A549 (cell line): ENCODE results near the gene SBNO2. TPM values are rescaled to one million over a fixed set of nuclear protein-coding genes. Genes with fewer than 3 reads are reported as not detected.
A peak's percentile ranks its signal among the peaks of the same experiment; 100 is the strongest.

ENCODE experiments used
- ATAC-seq, 2 experiments: fragments of 200-7000 bp in 1 of 2; fragments of >200 bp in 1 of 2; cut with Nextera tagmentation in 1 of 2; cut with Tn5 transposase in 1 of 2; 3 replicates each; pipeline versions ENCODE4 v1.8.0 to v1.9.1; 2018 to 2020; ENCODE audit warnings: mild to moderate bottlenecking in 1 of 2, moderate library complexity in 1 of 2
- CTCF ChIA-PET: fragments of 300-600 bp; sonication (Branson Sonifier 250); formaldehyde crosslinking; extraction: SDS; loops from one replicate; lab custom pipeline; 2021; ENCODE audit warnings: antibody characterized with exemption, inconsistent platforms; lab: Yijun Ruan, JAX
- POLR2A ChIA-PET: fragments of 350-600 bp; formaldehyde crosslinking; extraction: SDS; loops from one replicate; lab custom pipeline; 2021; ENCODE audit warnings: antibody characterized with exemption, inconsistent platforms; lab: Yijun Ruan, JAX
- DNase-seq, 2 experiments: peaks; one replicate each; pipeline versions ENCODE4 v3.0.0 to v3.0.0-alpha.2; 2011 to 2016; ENCODE audit warnings: low read depth in 1 of 2, low spot score in 1 of 2
- FAIRE-seq: peaks from 2 replicates; lab custom pipeline; 2011; peaks lifted over from hg19 to GRCh38; lab: Jason Lieb, UNC
- H3K27ac ChIP-seq, 2 experiments: fragments of >200 bp; sonication (Bioruptor Twin); formaldehyde crosslinking; 3 replicates each; pipeline ENCODE4 v1.5.1; 2016 to 2017
- H3K4me1 ChIP-seq: fragments of >200 bp; sonication (Bioruptor Twin); formaldehyde crosslinking; 3 replicates; pipeline ENCODE4 v1.6.1; 2016
- H3K4me2 ChIP-seq: fragments of >200 bp; sonication (Bioruptor Twin); formaldehyde crosslinking; 3 replicates; pipeline ENCODE4 v1.6.1; 2016
- H3K4me3 ChIP-seq: fragments of >200 bp; sonication (Bioruptor Twin); formaldehyde crosslinking; 3 replicates; pipeline ENCODE4 v1.5.1; 2016
- H3K9me3 ChIP-seq: fragments of >200 bp; sonication (Bioruptor Twin); formaldehyde crosslinking; 3 replicates; pipeline ENCODE4 v1.6.1; 2016
- CTCF ChIP-seq: fragments of >200 bp; sonication (Bioruptor Twin); formaldehyde crosslinking; IDR thresholded peaks from 3 replicates; pipeline ENCODE4 v1.5.1; 2016
- EHMT2 ChIP-seq: fragments of 200-600 bp; sonication (generic); IDR thresholded peaks from 2 replicates; pipeline ENCODE4 v1.6.1; 2016; ENCODE audit warnings: antibody characterized with exemption, low read depth, mild to moderate bottlenecking, moderate library complexity
- ESRRA ChIP-seq: fragments of 150-350 bp; IDR thresholded peaks from 2 replicates; pipeline ENCODE4 v1.6.1; 2014; ENCODE audit warnings: mild to moderate bottlenecking, low read length, borderline replicate concordance
- FOSB ChIP-seq: fragments of 250-450 bp; sonication (Bioruptor Pico); IDR thresholded peaks from 2 replicates; pipeline ENCODE4 v1.5.0; 2020; ENCODE audit warnings: mild to moderate bottlenecking, moderate library complexity
- HOXB13 ChIP-seq: fragments of 250-450 bp; sonication (Bioruptor Pico); IDR thresholded peaks from 2 replicates; pipeline ENCODE4 v1.5.0; 2020; ENCODE audit warnings: low read depth, mild to moderate bottlenecking, moderate library complexity
- JUNB ChIP-seq: fragments of >200 bp; sonication (Bioruptor Twin); formaldehyde crosslinking; IDR thresholded peaks from 2 replicates; pipeline ENCODE4 v1.6.1; 2016
- PHF8 ChIP-seq: fragments of 200-600 bp; sonication (generic); IDR thresholded peaks from 2 replicates; pipeline ENCODE4 v1.6.1; 2016; ENCODE audit warnings: low read depth, mild to moderate bottlenecking, antibody characterized with exemption, moderate library complexity, borderline replicate concordance
- POLR2A ChIP-seq: IDR thresholded peaks from 2 replicates; pipeline ENCODE4 v1.6.1; 2012; ENCODE audit warnings: mild to moderate bottlenecking, low read length
- POLR2AphosphoS2 ChIP-seq: conservative IDR thresholded peaks from 2 replicates; pipeline ENCODE4 v1.6.1; 2012; ENCODE audit warnings: low read length, improper control_type of control experiment, inconsistent platforms
- RAD21 ChIP-seq, 2 experiments: fragments of >200 bp in 1 of 2; sonication (Bioruptor Twin) in 1 of 2; formaldehyde crosslinking in 1 of 2; IDR thresholded peaks in 1 of 2; conservative IDR thresholded peaks in 1 of 2; 2 replicates in 1 of 2; 3 replicates in 1 of 2; pipeline ENCODE4 v1.6.1; 2012 to 2018; ENCODE audit warnings: inconsistent platforms in 1 of 2
- RARB ChIP-seq: fragments of 250-450 bp; sonication (Bioruptor Pico); IDR thresholded peaks from 2 replicates; pipeline ENCODE4 v1.8.0; 2021; ENCODE audit warnings: mild to moderate bottlenecking, moderate library complexity
- RCOR1 ChIP-seq: fragments of 150-350 bp; IDR thresholded peaks from 2 replicates; pipeline ENCODE4 v1.6.1; 2014; ENCODE audit warnings: antibody characterized with exemption, low read length, low read depth
- SMC3 ChIP-seq: fragments of >200 bp; sonication (Bioruptor Twin); formaldehyde crosslinking; IDR thresholded peaks from 3 replicates; pipeline ENCODE4 v1.6.1; 2018; ENCODE audit warnings: inconsistent platforms
- WGBS: methylation state at CpG from one replicate; pipeline ENCODE4 v1.1.6; 2017; ENCODE audit errors: missing lambda C conversion rate; 5-methylcytosine and 5-hydroxymethylcytosine counted together
- polyA plus RNA-seq, 4 experiments: library from polyadenylated mRNA; depleted of rRNA in 3 of 4; stranded (reverse); fragments of >200 nt; fragmentation: RNase III in 1 of 4; extraction: RNeasy Plus Mini Kit Qiagen cat#74134 plus additional on column Dnase treatment in 1 of 4; gene quantifications; 2 replicates in 3 of 4; 3 replicates in 1 of 4; pipeline ENCODE4 v1.2.3, GENCODE V29; 2011 to 2017
- TF ChIP-seq, protein P1 (sequence below): fragments of 250-450 bp; sonication (Bioruptor Pico); IDR thresholded peaks from 2 replicates; pipeline ENCODE4 v1.5.0; 2021; ENCODE audit warnings: mild to moderate bottlenecking, moderate library complexity, borderline replicate concordance

The SBNO2 gene
- polyA plus RNA-seq, 2 of the 4 experiments (the other 2 are of a cell fraction) = 6.8 to 27.0 TPM

DNA sequence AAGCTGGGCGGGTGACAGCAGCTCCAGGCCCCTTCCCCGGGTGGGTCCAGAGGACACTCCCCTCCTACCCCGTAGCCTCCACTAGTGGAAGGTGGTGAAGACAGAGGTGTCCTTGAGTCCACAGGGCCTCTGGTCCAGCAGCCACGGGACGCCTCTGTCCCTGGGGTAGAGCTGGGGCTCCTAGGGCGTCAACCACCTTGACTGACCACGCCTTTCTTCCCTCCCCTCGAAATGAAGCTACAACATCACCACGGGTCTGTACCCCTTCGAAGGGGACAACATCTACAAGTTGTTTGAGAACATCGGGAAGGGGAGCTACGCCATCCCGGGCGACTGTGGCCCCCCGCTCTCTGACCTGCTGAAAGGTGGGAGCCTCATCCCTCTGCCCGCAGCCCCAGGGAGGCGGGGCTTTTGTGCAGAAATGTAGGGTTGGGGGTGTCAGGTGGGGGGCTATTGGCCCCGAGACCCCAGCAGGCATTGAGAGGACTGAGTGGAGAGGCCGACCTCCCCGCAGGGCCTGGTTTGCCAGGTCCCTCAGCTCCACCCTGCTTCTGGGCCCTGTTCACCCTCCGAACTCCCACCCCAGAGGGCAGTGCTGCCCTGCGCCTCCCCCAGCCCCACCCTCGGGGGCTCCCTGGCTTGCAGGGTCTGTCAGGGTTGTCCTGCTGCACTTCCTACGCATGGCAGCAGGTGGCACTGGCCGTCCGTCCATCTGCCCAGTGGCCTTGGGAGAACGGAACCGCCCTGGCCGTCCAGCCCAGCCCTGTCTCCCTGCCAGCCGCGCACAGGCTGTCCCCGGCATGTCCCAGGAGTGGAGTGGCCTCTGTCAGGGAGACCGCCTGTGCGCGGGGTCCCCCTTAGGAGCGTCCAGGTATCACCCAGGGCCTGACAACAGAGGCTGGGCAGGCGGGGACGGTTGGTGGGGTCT, 47.2 kb upstream of the SBNO2 start:
- whole genome bisulfite sequencing = 67% methylated on average over 23 of the region's 38 CpGs
- ChIA-PET CTCF (interaction anchor here (0.6 to 5.3 kb wide), 23 partner anchors 9 to 202 kb away, joined by 3 to 38 read pairs (median 6); partner anchors contain the start of genes ATP5F1D, CBARP and CIRBP), POLR2A (no interaction called here)
- Histone ChIP-seq H3K9me3 (no peaks in the 10 kb centered on the region), H3K4me2 (no peak overlapping the region), H3K27ac (0 out of 6 replicates have a peak overlapping the region, but pooled peaks of 1 of the 2 experiments have one; percentile 48), H3K4me3 (no peak overlapping the region), H3K4me1 (peaks cover 14% of the 10 kb centered on the region; the same call in 1 of the 3 replicates)
- DNase-seq (peak in 1 of 2 experiments; percentile 61), FAIRE-seq (no peak), ATAC-seq (peak; percentile 45 to 76; a peak in 5 of 6 replicates)
- TF ChIP-seq CTCF = peak; percentile 45
- peak; percentile 50 to 53; a peak in 4 of 5 replicates for TF ChIP-seq RAD21 (conservative IDR thresholded peaks at IDR 0.05 in 1 of 2, IDR thresholded peaks at IDR 0.05 in 1 of 2)
- no peak for TF ChIP-seq RARB (CRISPR knock-in tag)
- TF ChIP-seq SMC3 = peak; percentile 31; the same call in 1 of the 3 replicates

DNA sequence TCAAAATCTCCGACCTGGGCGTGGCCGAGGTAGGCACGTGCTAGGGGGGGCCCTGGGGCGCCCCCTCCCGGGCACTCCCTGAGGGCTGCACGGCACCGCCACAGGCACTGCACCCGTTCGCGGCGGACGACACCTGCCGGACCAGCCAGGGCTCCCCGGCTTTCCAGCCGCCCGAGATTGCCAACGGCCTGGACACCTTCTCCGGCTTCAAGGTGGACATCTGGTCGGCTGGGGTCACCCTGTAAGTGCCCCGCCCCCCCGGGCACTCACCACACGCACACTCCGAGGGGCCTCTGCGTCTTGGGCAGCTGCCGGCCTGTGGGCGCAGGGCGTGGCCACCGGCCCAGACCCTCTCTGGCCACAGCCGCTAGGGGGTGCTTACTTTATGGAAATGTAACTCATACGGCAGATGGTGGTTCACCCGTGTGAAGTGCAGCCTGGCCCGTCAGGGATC, 46.4 kb upstream of the SBNO2 start:
- no peak for FAIRE-seq
- DNase-seq = peak in 1 of 2 experiments; percentile 50
- TF ChIP-seq EHMT2 (no peak), HOXB13 (CRISPR knock-in tag) (no peak), CTCF (0 out of 3 replicates have a peak, but pooled peaks have one; percentile 14), ESRRA (no peak), RCOR1 (no peak), PHF8 (no peak), FOSB (no peak), POLR2AphosphoS2 (no peak)
- ChIA-PET CTCF (interaction anchor here (0.8 to 5.3 kb wide), 16 partner anchors 10 to 114 kb away, joined by 3 to 38 read pairs (median 9); partner anchors contain the start of genes ATP5F1D, CBARP and CIRBP), POLR2A (no interaction called here)
- H3K4me3 ChIP-seq = no peak overlapping the region
- H3K27ac ChIP-seq = no peak overlapping the region
- H3K9me3 ChIP-seq = no peaks in the 10 kb centered on the region
- H3K4me1 ChIP-seq = peaks cover 20% of the 10 kb centered on the region
- no peak overlapping the region for H3K4me2 ChIP-seq
- WGBS = 80% methylated on average over 4 of the region's 33 CpGs
- peak in 1 of 2 experiments; percentile 61; a peak in 3 of 6 replicates for ATAC-seq

GRCh38 chr19:1219786-1220476, 45.9 kb upstream of the SBNO2 start:
- H3K9me3 ChIP-seq = no peaks in the 10 kb centered on the region
- no peak overlapping the region for H3K27ac ChIP-seq
- H3K4me2 ChIP-seq = no peak overlapping the region
- TF ChIP-seq JUNB (no peak), POLR2A (no peak)
- TF ChIP-seq, protein P1, sequence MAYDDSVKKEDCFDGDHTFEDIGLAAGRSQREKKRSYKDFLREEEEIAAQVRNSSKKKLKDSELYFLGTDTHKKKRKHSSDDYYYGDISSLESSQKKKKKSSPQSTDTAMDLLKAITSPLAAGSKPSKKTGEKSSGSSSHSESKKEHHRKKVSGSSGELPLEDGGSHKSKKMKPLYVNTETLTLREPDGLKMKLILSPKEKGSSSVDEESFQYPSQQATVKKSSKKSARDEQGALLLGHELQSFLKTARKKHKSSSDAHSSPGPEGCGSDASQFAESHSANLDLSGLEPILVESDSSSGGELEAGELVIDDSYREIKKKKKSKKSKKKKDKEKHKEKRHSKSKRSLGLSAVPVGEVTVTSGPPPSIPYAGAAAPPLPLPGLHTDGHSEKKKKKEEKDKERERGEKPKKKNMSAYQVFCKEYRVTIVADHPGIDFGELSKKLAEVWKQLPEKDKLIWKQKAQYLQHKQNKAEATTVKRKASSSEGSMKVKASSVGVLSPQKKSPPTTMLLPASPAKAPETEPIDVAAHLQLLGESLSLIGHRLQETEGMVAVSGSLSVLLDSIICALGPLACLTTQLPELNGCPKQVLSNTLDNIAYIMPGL (CRISPR knock-in tag) = no peak
- CTCF ChIA-PET = interaction anchor here (1.1 to 5.3 kb wide), 12 partner anchors 9 to 107 kb away, joined by 3 to 38 read pairs (median 14); partner anchors contain the start of genes ATP5F1D and CBARP
- ATAC-seq (no peak), FAIRE-seq (no peak), DNase-seq (no peak)
- POLR2A ChIA-PET = no interaction called here
- H3K4me1 ChIP-seq = peaks cover 26% of the 10 kb centered on the region
- H3K4me3 ChIP-seq = no peak overlapping the region
- 91% methylated on average over 7 of the region's 19 CpGs for WGBS
